ENCODE measurements around the gene NPL. TPM values are rescaled to one million over a fixed set of nuclear protein-coding genes. Genes with fewer than 3 reads are reported as not detected.

The NPL gene
- polyA plus RNA-seq, 1 donor from 2014 or later, result 1.2 TPM

- H3K9me3 ChIP-seq (ENCODE audit: low read length), result no peaks in the 10 kb centered on the region
Measured at GRCh38 chr1:182833271-182833670, 43.7 kb downstream of the NPL start.

GRCh38 chr1:182834326-182834725 is 44.8 kb downstream of the NPL start:
- Histone ChIP-seq H3K9me3 (ENCODE audit: low read length) (no peaks in the 10 kb centered on the region), H3K4me2 (ENCODE audit: low read length) (no peak overlapping the region), H3K36me3 (ENCODE audit: insufficient read depth, low read length) (no peaks in the 10 kb centered on the region), H3F3A (ENCODE audit: insufficient read depth, low read length, poor library complexity, severe bottlenecking) (no peaks in the 10 kb centered on the region), H3K9ac (ENCODE audit: low read length) (no peak overlapping the region), H4K20me1 (ENCODE audit: insufficient read depth) (no peaks in the 10 kb centered on the region), H3K27ac (ENCODE audit: low read length) (no peak overlapping the region), H3K27me3 (ENCODE audit: insufficient read depth, low read depth, low read length) (no peaks in the 10 kb centered on the region), H2AFZ (ENCODE audit: low read depth, low read length) (no peak overlapping the region), H3K79me2 (replicated peaks; ENCODE audit: insufficient read depth, low read length) (no peaks in the 10 kb centered on the region), H3K4me3 (ENCODE audit: low read length) (no peak overlapping the region), H3K9me2 (ENCODE audit: insufficient read depth, low read length) (no peaks in the 10 kb centered on the region)
- TF ChIP-seq EZH2 (IDR thresholded peaks at IDR 0.05; ENCODE audit: borderline replicate concordance, insufficient read depth, low read length, poor library complexity, severe bottlenecking) (no peak), POLR2AphosphoS5 (IDR thresholded peaks at IDR 0.05) (no peak), REST (IDR thresholded peaks at IDR 0.05; ENCODE audit: borderline replicate concordance) (no peak), MXI1 (conservative IDR thresholded peaks at IDR 0.05; ENCODE audit: poor library complexity, severe bottlenecking) (no peak), SMC3 (conservative IDR thresholded peaks at IDR 0.05; ENCODE audit: poor library complexity) (no peak), CTCF (IDR thresholded peaks at IDR 0.05; ENCODE audit: poor library complexity, severe bottlenecking) (no peak), RAD21 (conservative IDR thresholded peaks at IDR 0.05) (no peak), TAF1 (IDR thresholded peaks at IDR 0.05; ENCODE audit: low read depth) (no peak), EP300 (conservative IDR thresholded peaks at IDR 0.05; ENCODE audit: poor library complexity, severe bottlenecking) (no peak)

More at GRCh38 chr1:182833271-182833670, 43.7 kb downstream of the NPL start:
- no peaks in the 10 kb centered on the region for H3K36me3 ChIP-seq (ENCODE audit: insufficient read depth, low read length)
- H3K27me3 ChIP-seq (ENCODE audit: insufficient read depth, low read depth, low read length), result no peaks in the 10 kb centered on the region
- H3K9me2 ChIP-seq (ENCODE audit: insufficient read depth, low read length), result no peaks in the 10 kb centered on the region
- H3K4me3 ChIP-seq (ENCODE audit: low read length), result no peak overlapping the region
- H3K79me2 ChIP-seq (replicated peaks; ENCODE audit: insufficient read depth, low read length), result no peaks in the 10 kb centered on the region
- H3K9ac ChIP-seq (ENCODE audit: low read length), result no peak overlapping the region
- TF ChIP-seq SMC3 (conservative IDR thresholded peaks at IDR 0.05; ENCODE audit: poor library complexity) (no peak), POLR2AphosphoS5 (IDR thresholded peaks at IDR 0.05) (no peak), CTCF (IDR thresholded peaks at IDR 0.05; ENCODE audit: poor library complexity, severe bottlenecking) (no peak)
- H3K27ac ChIP-seq (ENCODE audit: low read length), result no peak overlapping the region
- H2AFZ ChIP-seq (ENCODE audit: low read depth, low read length), result no peak overlapping the region
- no peaks in the 10 kb centered on the region for H4K20me1 ChIP-seq (ENCODE audit: insufficient read depth)
- H3F3A ChIP-seq (ENCODE audit: insufficient read depth, low read length, poor library complexity, severe bottlenecking), result no peaks in the 10 kb centered on the region
- no peak overlapping the region for H3K4me2 ChIP-seq (ENCODE audit: low read length)
